ENCODE results near the gene DDX4. TPM values are rescaled to one million over a fixed set of nuclear protein-coding genes. Genes with fewer than 3 reads are reported as not detected.
A peak's percentile ranks its signal among the peaks of the same experiment; 100 is the strongest.

The DDX4 gene
- total and polyA plus RNA-seq, 2 donors (not counting 1 experiment from before 2014, with no cell fraction given): not detected

DNA sequence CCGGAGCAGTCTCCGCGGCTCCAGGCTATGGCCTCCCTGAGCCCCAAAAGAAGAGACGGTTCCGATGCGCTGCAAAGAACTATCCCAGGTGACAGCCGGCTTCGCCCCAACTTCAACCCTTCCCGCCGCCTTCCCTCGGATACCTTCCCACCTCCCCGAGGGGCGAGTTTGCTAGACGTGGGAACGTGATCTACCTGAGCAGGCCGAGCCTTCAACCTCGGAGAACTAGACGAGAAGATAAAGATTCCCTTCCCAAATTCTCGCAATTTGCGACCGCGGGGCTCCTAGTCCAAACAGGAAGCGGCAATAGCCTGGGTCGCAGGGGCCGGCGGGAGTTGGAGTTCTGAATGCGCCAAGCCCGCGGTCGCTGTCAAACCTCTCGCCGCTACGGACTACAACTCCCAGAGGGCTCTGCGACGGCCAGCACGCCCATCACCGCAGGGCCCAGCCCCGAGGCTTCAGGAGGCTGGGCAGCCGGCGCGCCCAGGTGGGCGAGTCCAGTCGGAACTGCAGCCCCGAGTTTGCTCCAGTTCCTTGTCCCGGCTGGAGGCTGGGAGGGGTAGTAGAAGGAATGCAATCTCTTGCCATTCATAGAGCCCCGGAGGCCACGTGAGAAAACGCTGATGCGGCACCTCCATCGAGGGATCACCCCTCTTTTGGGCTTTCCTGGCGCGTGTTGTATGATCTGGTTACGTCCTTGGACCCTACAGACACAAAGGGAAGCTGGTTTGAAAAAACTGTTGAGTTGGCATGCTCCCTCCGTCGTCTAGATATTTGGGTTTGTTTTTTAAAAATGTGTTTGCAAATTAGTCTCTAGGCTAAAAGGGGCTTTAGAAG is 25.6 kb upstream of the DDX4 start, which contains the start of gene SLC38A9:
TSS of gene SLC38A9 (minus strand) at position 302 of the 837 bp plus-strand sequence. CDS start 14,366 bp downstream, outside the sequence.
- peaks cover 19% of the 10 kb centered on the region for H3K4me1 Mint-ChIP-seq
- TF ChIP-seq EZH2 (IDR thresholded peaks at IDR 0.05; ENCODE audit: borderline replicate concordance, insufficient read depth, low read depth, low read length, poor library complexity, severe bottlenecking): no peak
- TF ChIP-seq, protein P1, sequence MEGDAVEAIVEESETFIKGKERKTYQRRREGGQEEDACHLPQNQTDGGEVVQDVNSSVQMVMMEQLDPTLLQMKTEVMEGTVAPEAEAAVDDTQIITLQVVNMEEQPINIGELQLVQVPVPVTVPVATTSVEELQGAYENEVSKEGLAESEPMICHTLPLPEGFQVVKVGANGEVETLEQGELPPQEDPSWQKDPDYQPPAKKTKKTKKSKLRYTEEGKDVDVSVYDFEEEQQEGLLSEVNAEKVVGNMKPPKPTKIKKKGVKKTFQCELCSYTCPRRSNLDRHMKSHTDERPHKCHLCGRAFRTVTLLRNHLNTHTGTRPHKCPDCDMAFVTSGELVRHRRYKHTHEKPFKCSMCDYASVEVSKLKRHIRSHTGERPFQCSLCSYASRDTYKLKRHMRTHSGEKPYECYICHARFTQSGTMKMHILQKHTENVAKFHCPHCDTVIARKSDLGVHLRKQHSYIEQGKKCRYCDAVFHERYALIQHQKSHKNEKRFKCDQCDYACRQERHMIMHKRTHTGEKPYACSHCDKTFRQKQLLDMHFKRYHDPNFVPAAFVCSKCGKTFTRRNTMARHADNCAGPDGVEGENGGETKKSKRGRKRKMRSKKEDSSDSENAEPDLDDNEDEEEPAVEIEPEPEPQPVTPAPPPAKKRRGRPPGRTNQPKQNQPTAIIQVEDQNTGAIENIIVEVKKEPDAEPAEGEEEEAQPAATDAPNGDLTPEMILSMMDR (IDR thresholded peaks at IDR 0.05): no peak
- Histone ChIP-seq H3K27ac (ENCODE audit: low read length in 2 of 2) (peak within 1 kb of the TSS; percentile 49 to 74), H3K4me3 (ENCODE audit: control extremely low read depth in 1 of 5, extremely low read depth in 1 of 5, insufficient read depth in 1 of 5, low read depth in 2 of 5, low read length in 4 of 5) (peak within 1 kb of the TSS; percentile 80 to 96 (median 94)), H3K9me3 (ENCODE audit: control extremely low read depth in 1 of 3, control insufficient read depth in 2 of 3, insufficient read depth in 1 of 3, low read length in 2 of 3) (peaks cover 0 to 1% (median 0%) of the 10 kb centered on the region in 3 donors), H3K4me2 (replicated peaks; ENCODE audit: low read depth, low read length, poor library complexity, severe bottlenecking) (peak within 1 kb of the TSS; percentile 87), H3K27me3 (replicated peaks in 1 of 4; ENCODE audit: control extremely low read depth in 1 of 4, control insufficient read depth in 3 of 4, insufficient read depth in 4 of 4, low read length in 3 of 4) (no peaks in the 10 kb centered on the region), H3K4me1 (ENCODE audit: control insufficient read depth in 2 of 2, insufficient read depth in 2 of 2, low read length in 2 of 2) (peaks cover 11 to 19% of the 10 kb centered on the region in 2 donors), H4K20me1 (ENCODE audit: control insufficient read depth, insufficient read depth, low read length, poor library complexity, severe bottlenecking) (no peaks in the 10 kb centered on the region), H3K9ac (ENCODE audit: low read length) (peak within 1 kb of the TSS; percentile 91), H3K79me2 (ENCODE audit: control insufficient read depth, insufficient read depth, low read length) (peaks cover 37% of the 10 kb centered on the region), H3K36me3 (replicated peaks in 1 of 2; ENCODE audit: control extremely low read depth in 1 of 2, control insufficient read depth in 1 of 2, extremely low read depth in 1 of 2, insufficient read depth in 2 of 2, low read length in 1 of 2) (peaks cover 0 to 6% of the 10 kb centered on the region in 2 experiments), H2AFZ (ENCODE audit: insufficient read depth, low read depth, low read length, poor library complexity, severe bottlenecking) (peak within 1 kb of the TSS; percentile 99)
- intact Hi-C loops (cut with micrococcal nuclease): loop anchor here (1.0 to 10.0 kb wide), 5 partner anchors 178 to 1460 kb away; partner anchors contain the start of genes ARL15, CDC20B, DHX29 and GPBP1
- no peaks in the 10 kb centered on the region for H3K9me3 Mint-ChIP-seq (ENCODE audit: insufficient read depth)
- ChIA-PET CTCF (no interaction called here), POLR2A (interaction anchor here (0.7 kb wide), 1 partner anchor 877 kb away, joined by 3 read pairs; no protein-coding TSS in a partner anchor)
- peak within 1 kb of the TSS; percentile 100 for H3K4me3 Mint-ChIP-seq
- under 1% methylated on average over 53 of the region's 55 CpGs for whole genome bisulfite sequencing (ENCODE audit: insufficient coverage)
- H3K27me3 Mint-ChIP-seq: no peaks in the 10 kb centered on the region
- H3K27ac Mint-ChIP-seq: peak within 1 kb of the TSS; percentile 93
- ATAC-seq (ENCODE audit: low read depth): peak; percentile 100
- DNase-seq: peak; percentile 93

All from B cell (primary cell).